Measurements from ENCODE around the gene PEX6. TPM values are rescaled to one million over a fixed set of nuclear protein-coding genes. Genes with fewer than 3 reads are reported as not detected.
"Not testable (repeated sequence)": the region's sequence is repeated elsewhere in the genome, so short reads cannot be mapped to it uniquely, and the experiment has no call there.

Gene PEX6
- total and polyA plus RNA-seq, 2 experiments from 2014 or later = 6.5 to 25.1 TPM

DNA sequence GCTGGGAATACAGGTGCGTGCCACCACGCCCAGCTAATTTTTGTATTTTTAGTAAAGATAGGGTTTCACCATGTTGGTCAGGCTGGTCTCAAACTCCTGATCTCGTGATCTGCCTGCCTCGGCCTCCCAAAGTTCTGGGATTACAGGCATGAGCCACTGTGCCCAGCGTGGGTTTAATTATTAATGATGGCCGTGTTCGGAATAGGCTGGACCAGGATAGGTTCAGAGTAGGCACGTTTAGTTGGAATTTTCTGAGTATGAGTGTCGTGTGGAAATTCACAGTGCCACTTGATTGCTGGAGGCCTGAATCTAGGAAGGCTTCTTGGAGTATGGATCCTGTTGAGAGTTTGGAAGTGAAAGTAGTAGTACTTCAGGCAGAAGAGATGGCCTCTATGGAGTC is 19.2 kb upstream of the PEX6 start:
- peaks cover 16% of the 10 kb centered on the region for H4K20me1 ChIP-seq (replicated peaks; ENCODE audit: insufficient read depth)
- not testable (repeated sequence) for H3K4me3 Mint-ChIP-seq; ATAC-seq; H3K36me3 ChIP-seq (ENCODE audit: insufficient read depth); H3K27ac ChIP-seq (ENCODE audit: low read depth); H3K36me3 Mint-ChIP-seq (ENCODE audit: low read depth); DNase-seq (ENCODE audit: low spot score); H3K4me1 Mint-ChIP-seq; H3K27ac Mint-ChIP-seq; H3K27me3 Mint-ChIP-seq (ENCODE audit: insufficient read depth, low read depth, poor library complexity); H3K4me2 ChIP-seq; H2AFZ ChIP-seq; H3K4me3 ChIP-seq; H3K79me2 ChIP-seq (replicated peaks; ENCODE audit: insufficient read depth); H3F3A ChIP-seq (replicated peaks; ENCODE audit: low read depth); H3K9me2 ChIP-seq (ENCODE audit: insufficient read depth); H3K9me3 Mint-ChIP-seq; H3K27me3 ChIP-seq (ENCODE audit: insufficient read depth); H3K4me1 ChIP-seq (ENCODE audit: insufficient read depth)

DNA sequence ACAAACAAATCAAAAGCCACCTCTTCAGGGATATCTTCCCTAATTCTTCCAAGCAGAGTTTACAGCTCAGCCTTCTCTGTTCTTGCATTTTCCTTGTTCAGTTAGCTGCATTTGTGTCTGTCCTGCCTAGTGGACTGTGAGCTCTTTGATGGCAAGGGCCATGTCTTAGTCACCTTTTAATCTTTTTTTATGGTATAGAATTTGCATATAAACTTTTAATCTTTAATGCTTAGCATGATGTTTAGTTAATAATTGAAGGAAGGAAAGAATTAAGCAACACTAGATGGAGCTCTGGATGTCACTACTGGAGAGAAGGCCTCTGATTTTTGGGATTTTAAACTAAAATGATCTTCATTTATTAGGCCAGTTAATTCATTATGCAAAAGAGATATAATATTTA is 17.5 kb upstream of the PEX6 start:
- Mint-ChIP-seq H3K4me3 (no peak overlapping the region), H3K36me3 (ENCODE audit: low read depth) (peaks cover 6% of the 10 kb centered on the region; the same call in 1 of the 3 replicates), H3K9me3 (no peaks in the 10 kb centered on the region), H3K27ac (no peak overlapping the region), H3K27me3 (ENCODE audit: insufficient read depth, low read depth, poor library complexity) (peaks cover 5% of the 10 kb centered on the region), H3K4me1 (no peaks in the 10 kb centered on the region)
- Histone ChIP-seq H2AFZ (no peak overlapping the region), H4K20me1 (replicated peaks; ENCODE audit: insufficient read depth) (peaks cover 9% of the 10 kb centered on the region), H3K27me3 (ENCODE audit: insufficient read depth) (no peaks in the 10 kb centered on the region), H3K4me2 (no peak overlapping the region), H3F3A (replicated peaks; ENCODE audit: low read depth) (0 out of 2 replicates have a peak, but pooled peaks cover 4% of the 10 kb centered on the region), H3K4me1 (ENCODE audit: insufficient read depth) (no peaks in the 10 kb centered on the region), H3K4me3 (no peak overlapping the region), H3K36me3 (ENCODE audit: insufficient read depth) (no peaks in the 10 kb centered on the region), H3K79me2 (replicated peaks; ENCODE audit: insufficient read depth) (no peaks in the 10 kb centered on the region), H3K9me2 (ENCODE audit: insufficient read depth) (no peaks in the 10 kb centered on the region), H3K27ac (ENCODE audit: low read depth) (no peak overlapping the region)
- no peak for DNase-seq (ENCODE audit: low spot score)
- no peak for ATAC-seq
- TF ChIP-seq ZNF462 (CRISPR knock-in tag; IDR thresholded peaks at IDR 0.05) (no peak), EZH2phosphoT487 (IDR thresholded peaks at IDR 0.05; ENCODE audit: unreplicated experiment) (no peak), ZNF114 (CRISPR knock-in tag; IDR thresholded peaks at IDR 0.05) (no peak), JUNB (IDR thresholded peaks at IDR 0.05; ENCODE audit: unreplicated experiment) (no peak), ZNF331 (CRISPR knock-in tag; IDR thresholded peaks at IDR 0.05; ENCODE audit: low read depth) (no peak), NANOG (IDR thresholded peaks at IDR 0.05; ENCODE audit: borderline replicate concordance) (no peak), CREB1 (CRISPR knock-in tag; IDR thresholded peaks at IDR 0.05; ENCODE audit: low read depth) (no peak)
- TF ChIP-seq, protein P1, sequence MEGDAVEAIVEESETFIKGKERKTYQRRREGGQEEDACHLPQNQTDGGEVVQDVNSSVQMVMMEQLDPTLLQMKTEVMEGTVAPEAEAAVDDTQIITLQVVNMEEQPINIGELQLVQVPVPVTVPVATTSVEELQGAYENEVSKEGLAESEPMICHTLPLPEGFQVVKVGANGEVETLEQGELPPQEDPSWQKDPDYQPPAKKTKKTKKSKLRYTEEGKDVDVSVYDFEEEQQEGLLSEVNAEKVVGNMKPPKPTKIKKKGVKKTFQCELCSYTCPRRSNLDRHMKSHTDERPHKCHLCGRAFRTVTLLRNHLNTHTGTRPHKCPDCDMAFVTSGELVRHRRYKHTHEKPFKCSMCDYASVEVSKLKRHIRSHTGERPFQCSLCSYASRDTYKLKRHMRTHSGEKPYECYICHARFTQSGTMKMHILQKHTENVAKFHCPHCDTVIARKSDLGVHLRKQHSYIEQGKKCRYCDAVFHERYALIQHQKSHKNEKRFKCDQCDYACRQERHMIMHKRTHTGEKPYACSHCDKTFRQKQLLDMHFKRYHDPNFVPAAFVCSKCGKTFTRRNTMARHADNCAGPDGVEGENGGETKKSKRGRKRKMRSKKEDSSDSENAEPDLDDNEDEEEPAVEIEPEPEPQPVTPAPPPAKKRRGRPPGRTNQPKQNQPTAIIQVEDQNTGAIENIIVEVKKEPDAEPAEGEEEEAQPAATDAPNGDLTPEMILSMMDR (conservative IDR thresholded peaks at IDR 0.05; ENCODE audit: low read depth in 2 of 2) = no peak
- TF ChIP-seq, protein P2, sequence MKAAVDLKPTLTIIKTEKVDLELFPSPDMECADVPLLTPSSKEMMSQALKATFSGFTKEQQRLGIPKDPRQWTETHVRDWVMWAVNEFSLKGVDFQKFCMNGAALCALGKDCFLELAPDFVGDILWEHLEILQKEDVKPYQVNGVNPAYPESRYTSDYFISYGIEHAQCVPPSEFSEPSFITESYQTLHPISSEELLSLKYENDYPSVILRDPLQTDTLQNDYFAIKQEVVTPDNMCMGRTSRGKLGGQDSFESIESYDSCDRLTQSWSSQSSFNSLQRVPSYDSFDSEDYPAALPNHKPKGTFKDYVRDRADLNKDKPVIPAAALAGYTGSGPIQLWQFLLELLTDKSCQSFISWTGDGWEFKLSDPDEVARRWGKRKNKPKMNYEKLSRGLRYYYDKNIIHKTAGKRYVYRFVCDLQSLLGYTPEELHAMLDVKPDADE (IDR thresholded peaks at IDR 0.05) = no peak
- TF ChIP-seq, protein P3, sequence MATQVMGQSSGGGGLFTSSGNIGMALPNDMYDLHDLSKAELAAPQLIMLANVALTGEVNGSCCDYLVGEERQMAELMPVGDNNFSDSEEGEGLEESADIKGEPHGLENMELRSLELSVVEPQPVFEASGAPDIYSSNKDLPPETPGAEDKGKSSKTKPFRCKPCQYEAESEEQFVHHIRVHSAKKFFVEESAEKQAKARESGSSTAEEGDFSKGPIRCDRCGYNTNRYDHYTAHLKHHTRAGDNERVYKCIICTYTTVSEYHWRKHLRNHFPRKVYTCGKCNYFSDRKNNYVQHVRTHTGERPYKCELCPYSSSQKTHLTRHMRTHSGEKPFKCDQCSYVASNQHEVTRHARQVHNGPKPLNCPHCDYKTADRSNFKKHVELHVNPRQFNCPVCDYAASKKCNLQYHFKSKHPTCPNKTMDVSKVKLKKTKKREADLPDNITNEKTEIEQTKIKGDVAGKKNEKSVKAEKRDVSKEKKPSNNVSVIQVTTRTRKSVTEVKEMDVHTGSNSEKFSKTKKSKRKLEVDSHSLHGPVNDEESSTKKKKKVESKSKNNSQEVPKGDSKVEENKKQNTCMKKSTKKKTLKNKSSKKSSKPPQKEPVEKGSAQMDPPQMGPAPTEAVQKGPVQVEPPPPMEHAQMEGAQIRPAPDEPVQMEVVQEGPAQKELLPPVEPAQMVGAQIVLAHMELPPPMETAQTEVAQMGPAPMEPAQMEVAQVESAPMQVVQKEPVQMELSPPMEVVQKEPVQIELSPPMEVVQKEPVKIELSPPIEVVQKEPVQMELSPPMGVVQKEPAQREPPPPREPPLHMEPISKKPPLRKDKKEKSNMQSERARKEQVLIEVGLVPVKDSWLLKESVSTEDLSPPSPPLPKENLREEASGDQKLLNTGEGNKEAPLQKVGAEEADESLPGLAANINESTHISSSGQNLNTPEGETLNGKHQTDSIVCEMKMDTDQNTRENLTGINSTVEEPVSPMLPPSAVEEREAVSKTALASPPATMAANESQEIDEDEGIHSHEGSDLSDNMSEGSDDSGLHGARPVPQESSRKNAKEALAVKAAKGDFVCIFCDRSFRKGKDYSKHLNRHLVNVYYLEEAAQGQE (IDR thresholded peaks at IDR 0.05; ENCODE audit: unreplicated experiment) = no peak

Measured in GM23338 (cell line).